A673 (cell line): Measurements from ENCODE around the gene ACACA. TPM values are rescaled to one million over a fixed set of nuclear protein-coding genes. Genes with fewer than 3 reads are reported as not detected.

Experiments used
- BruUV-seq: library from RNA; stranded (reverse); fragments of 400-500 nt; replicated peaks from 2 replicates; lab custom pipeline; 2021; lab: Mats Ljungman, UMichigan
- CTCF ChIA-PET: fragments of 300-600 bp; sonication (Branson Sonifier 250); formaldehyde crosslinking; loops from one replicate; lab custom pipeline; 2022; ENCODE audit warnings: antibody characterized with exemption; lab: Charles Lee
- POLR2A ChIA-PET: fragments of 300-600 bp; sonication (Branson Sonifier 250); formaldehyde crosslinking; loops from one replicate; lab custom pipeline; 2022; ENCODE audit warnings: antibody characterized with exemption; ENCODE audit not compliant: low non-redundant PET; lab: Charles Lee
- DNase-seq: peaks from one replicate; pipeline ENCODE4 v3.0.0-alpha.2; 2015; ENCODE audit warnings: low spot score
- H3K27ac ChIP-seq: fragments of 200-600 bp; sonication (generic); 2 replicates; pipeline ENCODE4 v1.5.1; 2016; ENCODE audit warnings: mixed run types, low read depth, mild to moderate bottlenecking, mixed read lengths, antibody characterized with exemption, low read length; ENCODE audit not compliant: poor library complexity, severe bottlenecking
- H3K27me3 ChIP-seq: fragments of 200-600 bp; sonication (generic); replicated peaks from 2 replicates; pipeline ENCODE4 v1.6.1; 2017; ENCODE audit warnings: mixed run types, low read depth, mild to moderate bottlenecking, mixed read lengths, antibody characterized with exemption, low read length; ENCODE audit not compliant: insufficient read depth, poor library complexity
- H3K36me3 ChIP-seq: fragments of 200-600 bp; sonication (generic); 2 replicates; pipeline ENCODE4 v1.6.1; 2016; ENCODE audit warnings: mixed run types, mild to moderate bottlenecking, mixed read lengths, antibody characterized with exemption, low read length; ENCODE audit not compliant: insufficient read depth, poor library complexity, severe bottlenecking
- H3K4me1 ChIP-seq: fragments of 200-600 bp; sonication (generic); 2 replicates; pipeline ENCODE4 v1.6.1; 2017; ENCODE audit warnings: mixed run types, mild to moderate bottlenecking, mixed read lengths, antibody characterized with exemption, low read length; ENCODE audit not compliant: insufficient read depth, poor library complexity, severe bottlenecking
- H3K4me3 ChIP-seq: fragments of 200-600 bp; sonication (generic); 2 replicates; pipeline ENCODE4 v1.5.1; 2016; ENCODE audit warnings: low read depth, mixed run types, mild to moderate bottlenecking, mixed read lengths, low read length; ENCODE audit not compliant: poor library complexity, severe bottlenecking
- H3K9me3 ChIP-seq: fragments of 200-600 bp; sonication (generic); 2 replicates; pipeline ENCODE4 v1.6.1; 2016; ENCODE audit warnings: mixed run types, low read depth, mild to moderate bottlenecking, mixed read lengths, antibody characterized with exemption, low read length; ENCODE audit not compliant: poor library complexity, severe bottlenecking
- CTCF ChIP-seq: fragments of 300-800, 200-600 bp; sonication (generic); conservative IDR thresholded peaks from 2 replicates; pipeline ENCODE4 v1.5.1; 2017; ENCODE audit warnings: low read depth, mild to moderate bottlenecking, antibody characterized with exemption, low read length, moderate library complexity, mixed read lengths
- EZH2 ChIP-seq: fragments of 200-600 bp; sonication (generic); IDR thresholded peaks from 2 replicates; pipeline ENCODE4 v1.6.1; 2017; ENCODE audit warnings: borderline replicate concordance, low read depth, mild to moderate bottlenecking, mixed read lengths, antibody characterized with exemption, low read length; ENCODE audit not compliant: poor library complexity, severe bottlenecking
- intact Hi-C: fragments of 100-400 bp; cut with micrococcal nuclease; formaldehyde crosslinking; loops from one replicate; pipeline ENCODE4 v1.10.0; 2022; ENCODE audit not compliant: unreplicated experiment
- total RNA-seq: library from RNA; stranded (reverse); gene quantifications from 2 replicates; pipeline ENCODE4 v1.2.3, GENCODE V29; 2021

The ACACA gene
- total RNA-seq, 1 experiment from 2014 or later, result 68.3 TPM

- H3K4me3 ChIP-seq, result no peak overlapping the region
- TF ChIP-seq EZH2, result no peak
- TF ChIP-seq CTCF, result peak; percentile 63
- peak; percentile 4 for DNase-seq
- POLR2A ChIA-PET, result no interaction called here
- no TSS peak for BruUV-seq
- H3K9me3 ChIP-seq, result no peaks in the 10 kb centered on the region
- H3K27ac ChIP-seq, result no peak overlapping the region
- intact Hi-C loops, result no loop called here
- H3K4me1 ChIP-seq, result no peaks in the 10 kb centered on the region
- CTCF ChIA-PET, result interaction anchor here (1.5 kb wide), 1 partner anchor 637 kb away, joined by 6 read pairs; no protein-coding TSS in a partner anchor
- peaks cover 7% of the 10 kb centered on the region for H3K36me3 ChIP-seq
- H3K27me3 ChIP-seq, result no peaks in the 10 kb centered on the region
These were observed 166.8 kb downstream of the ACACA start for GRCh38 chr17:37239690-37240334.

- no peaks in the 10 kb centered on the region for H3K9me3 ChIP-seq
- no peak overlapping the region for H3K27ac ChIP-seq
- H3K27me3 ChIP-seq, result no peaks in the 10 kb centered on the region
- H3K4me3 ChIP-seq, result no peak overlapping the region
- no TSS peak for BruUV-seq
- intact Hi-C loops, result no loop called here
- ChIA-PET POLR2A (interaction anchor here (0.8 kb wide), 1 partner anchor 345 kb away, joined by 4 read pairs; no protein-coding TSS in a partner anchor), CTCF (no interaction called here)
- TF ChIP-seq CTCF, result no peak
- TF ChIP-seq EZH2, result no peak
- H3K4me1 ChIP-seq, result no peaks in the 10 kb centered on the region
- H3K36me3 ChIP-seq, result peaks cover 4% of the 10 kb centered on the region
- DNase-seq, result no peak
These were observed 172.5 kb downstream of the ACACA start for GRCh38 chr17:37234106-37234505.

GRCh38 chr17:37233036-37233435 lies 173.6 kb downstream of the ACACA start:
- no peaks in the 10 kb centered on the region for H3K4me1 ChIP-seq
- CTCF ChIA-PET, result no interaction called here
- no peaks in the 10 kb centered on the region for H3K27me3 ChIP-seq
- H3K4me3 ChIP-seq, result no peak overlapping the region
- no peak overlapping the region for H3K27ac ChIP-seq
- no peak for DNase-seq
- BruUV-seq, result no TSS peak
- POLR2A ChIA-PET, result no interaction called here
- no peak for TF ChIP-seq CTCF
- TF ChIP-seq EZH2, result no peak
- H3K9me3 ChIP-seq, result no peaks in the 10 kb centered on the region
- peaks cover under 1% of the 10 kb centered on the region for H3K36me3 ChIP-seq
- intact Hi-C loops, result no loop called here
